Nucleus accumbens (tissue), 56 donors: ENCODE measurements around the gene CARM1.
"Not testable (repeated sequence)": the region's sequence is repeated elsewhere in the genome, so short reads cannot be mapped to it uniquely, and the experiment has no call there.

ENCODE experiments used
- DNase-seq, 56 donors: peaks; one replicate each; lab custom pipeline; 2025; lab: John Stamatoyannopoulos, UW

CARM1 gene

DNA sequence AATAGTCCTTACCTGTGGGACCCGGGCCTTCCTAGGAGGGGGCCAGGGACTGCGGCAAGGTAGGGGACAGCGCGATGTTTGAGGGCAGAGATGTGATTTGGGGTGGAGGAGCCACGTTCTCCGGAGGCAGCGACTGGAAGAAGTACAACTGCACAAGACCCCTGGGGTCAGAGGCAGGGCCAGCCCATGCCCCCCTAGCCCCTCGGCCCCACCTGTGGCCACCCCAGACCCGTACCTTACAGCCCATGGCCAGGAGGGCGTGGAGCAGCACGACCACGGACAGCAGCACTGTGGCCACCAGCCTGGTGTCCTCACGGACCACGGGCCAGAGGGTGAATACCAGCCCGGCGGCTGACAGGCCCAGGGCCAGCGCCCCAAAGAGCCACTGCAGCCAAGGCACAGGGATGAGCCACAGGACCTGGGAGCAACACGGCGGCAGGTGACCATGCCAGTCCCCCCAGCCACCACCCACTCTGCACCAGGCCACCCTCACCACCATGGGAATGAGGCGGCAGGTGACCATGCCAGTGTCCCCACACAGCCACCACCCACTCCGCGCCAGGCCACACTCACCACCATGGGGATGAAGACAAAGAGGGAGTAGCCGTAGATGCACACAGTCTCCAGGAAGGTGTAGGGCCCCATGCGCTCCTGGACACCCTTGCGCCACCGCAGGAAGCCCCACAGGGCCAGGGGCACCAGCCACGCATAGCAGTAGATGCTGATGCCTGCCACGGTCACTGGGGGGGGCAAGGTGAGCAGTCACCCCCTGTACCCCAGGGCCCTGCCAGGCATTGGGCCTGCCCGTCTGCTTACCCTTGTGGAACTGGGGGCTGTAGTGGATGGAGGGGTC, 52.1 kb downstream of the CARM1 start:
- DNase-seq, result no peak

DNA sequence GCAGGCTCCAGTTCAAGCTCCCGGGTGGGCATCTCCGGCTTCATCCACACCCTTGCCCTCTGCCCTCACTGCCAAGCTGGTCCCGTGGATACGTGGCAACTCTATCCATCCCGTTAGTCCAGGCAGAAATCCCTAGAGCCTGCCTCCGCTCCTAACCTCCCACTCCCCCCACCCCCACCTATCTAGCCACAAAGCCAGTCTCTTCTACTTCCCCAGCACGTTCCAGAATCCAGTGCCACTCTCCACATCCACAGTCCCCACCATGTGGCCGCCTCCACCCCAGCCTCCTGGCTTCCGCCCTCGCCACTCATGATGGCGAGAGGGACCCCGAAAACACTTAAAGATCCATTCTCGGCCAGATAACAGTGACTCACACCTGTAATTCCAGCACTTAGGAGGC, 53.2 kb downstream of the CARM1 start:
- no peak for DNase-seq

DNA sequence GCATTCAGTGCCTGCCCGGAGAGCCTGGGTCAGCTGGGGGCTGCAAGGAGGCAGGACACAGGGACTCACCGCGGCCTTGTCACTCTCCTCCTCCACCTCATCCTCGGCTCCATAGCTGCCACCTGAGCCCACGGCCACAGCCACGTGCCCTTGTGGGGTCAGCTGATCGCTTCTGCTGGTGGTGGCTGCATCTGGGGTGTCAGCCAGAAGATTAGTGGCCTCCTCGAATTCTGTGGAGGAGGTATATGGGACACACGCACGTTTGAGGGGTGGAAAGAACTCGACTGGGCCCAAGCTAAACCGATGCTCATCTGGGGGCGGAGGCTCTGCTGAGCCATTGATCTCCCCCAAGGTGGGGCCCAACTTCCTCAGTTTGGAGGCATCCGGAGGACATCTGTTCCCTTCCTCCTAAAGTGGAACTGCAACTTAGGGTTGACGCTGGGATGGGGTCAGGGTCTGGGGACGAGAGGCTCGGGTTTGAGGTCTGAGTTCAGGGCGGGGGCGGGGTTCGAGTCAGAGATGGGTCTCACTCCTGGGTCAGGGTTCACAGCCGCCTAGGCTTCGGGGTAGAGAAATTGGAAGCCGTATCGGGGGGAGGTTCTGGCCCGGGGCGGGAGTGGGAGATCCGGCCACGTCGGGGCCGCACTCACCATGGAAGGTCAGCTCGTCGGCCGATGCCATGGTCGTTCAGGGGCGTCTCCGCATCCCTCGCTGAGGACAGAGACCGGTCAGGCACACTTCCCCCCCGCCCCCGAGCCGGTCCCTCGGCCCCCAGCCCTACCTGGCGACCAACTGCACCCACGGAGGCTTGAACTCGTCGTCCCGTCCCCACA, 56.6 kb downstream of the CARM1 start:
- no peak for DNase-seq

GRCh38 chr19:10928563-10929401, 57.4 kb downstream of the CARM1 start, which contains the start of the genes TIMM29 and YIPF2:
Gene TIMM29, plus strand, starts transcription at chr19:10928811. Its CDS starts 12 bp downstream, at chr19:10928823.
Gene YIPF2, minus strand, starts transcription at chr19:10928639. Its CDS starts 229 bp downstream, at chr19:10928410.
- peak; percentile 53 to 99 (median 94) for DNase-seq

GRCh38 chr19:10929402-10929794, 58.0 kb downstream of the CARM1 start:
- no peak for DNase-seq

DNA sequence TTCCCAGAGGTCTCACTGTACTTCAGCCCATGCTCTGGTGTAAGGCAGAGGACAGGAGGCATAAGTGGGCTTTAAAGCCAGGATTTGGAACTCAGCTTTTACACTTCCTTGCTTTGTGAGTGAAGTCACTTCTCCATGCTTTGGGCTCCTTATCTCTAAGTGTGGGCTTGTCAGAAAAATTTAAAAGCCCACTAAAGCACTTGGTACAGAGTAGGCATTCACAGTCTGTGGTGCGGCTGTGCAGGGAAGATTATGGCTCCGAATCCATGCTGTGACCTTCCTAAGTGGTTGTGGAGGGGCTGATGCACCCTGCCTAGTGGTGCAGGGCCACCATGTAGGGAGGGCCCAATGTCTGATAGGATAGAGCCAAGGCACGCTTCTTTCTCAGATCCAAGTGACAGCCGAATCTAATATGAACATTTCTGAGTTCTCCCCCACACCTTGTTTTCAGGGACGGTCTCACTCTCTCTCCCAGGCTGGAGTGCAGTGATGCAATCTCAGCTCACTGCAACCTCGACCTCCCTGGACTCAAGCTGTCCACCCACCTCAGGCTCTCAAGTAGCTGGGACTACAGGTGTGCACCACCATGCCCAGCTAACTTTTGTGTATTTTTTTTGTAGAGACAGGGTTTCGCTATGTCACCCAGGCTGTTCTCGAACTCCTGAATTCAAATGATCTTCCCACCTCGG, 64.2 kb downstream of the CARM1 start:
- DNase-seq, result no peak

DNA sequence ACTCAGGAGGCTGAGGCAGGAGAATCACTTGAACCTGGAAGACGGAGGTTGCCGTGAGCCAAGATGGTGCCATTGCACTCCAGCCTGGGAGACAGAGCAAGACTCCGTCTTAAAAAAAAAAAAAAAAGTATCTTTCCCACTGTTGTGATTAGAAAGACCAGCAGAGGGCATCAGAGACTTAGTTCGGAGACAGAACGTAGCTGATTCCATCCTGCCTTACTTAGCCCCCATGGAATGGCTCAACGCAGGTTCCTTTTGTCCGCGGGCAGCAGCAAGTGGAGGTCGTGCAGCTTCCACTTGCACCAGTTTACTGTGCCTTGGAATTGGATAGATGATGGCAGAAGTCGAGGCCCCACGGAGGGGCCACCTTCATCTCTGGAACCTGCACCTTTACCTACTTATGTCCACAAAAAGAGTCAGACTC, 65.3 kb downstream of the CARM1 start:
- DNase-seq, result peak in 14 of 56 donors; percentile 5 to 45 (median 17)

GRCh38 chr19:10941649-10942048, 70.3 kb downstream of the CARM1 start:
- DNase-seq, result not testable (repeated sequence)

DNA sequence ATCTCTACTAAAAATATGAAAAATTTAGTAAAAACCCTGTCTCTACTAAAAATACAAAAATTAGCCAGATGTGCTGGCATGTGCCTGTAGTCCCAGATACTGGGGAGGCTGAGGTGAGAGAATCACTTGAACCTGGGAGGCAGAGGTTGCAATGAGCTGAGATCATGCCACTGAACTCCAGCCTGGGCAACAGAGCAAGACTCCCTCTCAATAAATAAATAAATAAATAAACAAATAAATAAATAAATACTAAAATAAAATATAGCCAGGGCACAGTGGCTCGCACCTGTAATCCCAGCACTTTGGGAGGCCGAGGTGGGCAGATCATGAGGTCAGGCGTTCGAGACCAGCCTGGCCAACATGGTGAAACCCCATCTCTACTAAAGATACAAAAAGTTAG, 72.1 kb downstream of the CARM1 start:
- DNase-seq, result not testable (repeated sequence)

GRCh38 chr19:10945264-10945663, 73.9 kb downstream of the CARM1 start:
- DNase-seq, result no peak

DNA sequence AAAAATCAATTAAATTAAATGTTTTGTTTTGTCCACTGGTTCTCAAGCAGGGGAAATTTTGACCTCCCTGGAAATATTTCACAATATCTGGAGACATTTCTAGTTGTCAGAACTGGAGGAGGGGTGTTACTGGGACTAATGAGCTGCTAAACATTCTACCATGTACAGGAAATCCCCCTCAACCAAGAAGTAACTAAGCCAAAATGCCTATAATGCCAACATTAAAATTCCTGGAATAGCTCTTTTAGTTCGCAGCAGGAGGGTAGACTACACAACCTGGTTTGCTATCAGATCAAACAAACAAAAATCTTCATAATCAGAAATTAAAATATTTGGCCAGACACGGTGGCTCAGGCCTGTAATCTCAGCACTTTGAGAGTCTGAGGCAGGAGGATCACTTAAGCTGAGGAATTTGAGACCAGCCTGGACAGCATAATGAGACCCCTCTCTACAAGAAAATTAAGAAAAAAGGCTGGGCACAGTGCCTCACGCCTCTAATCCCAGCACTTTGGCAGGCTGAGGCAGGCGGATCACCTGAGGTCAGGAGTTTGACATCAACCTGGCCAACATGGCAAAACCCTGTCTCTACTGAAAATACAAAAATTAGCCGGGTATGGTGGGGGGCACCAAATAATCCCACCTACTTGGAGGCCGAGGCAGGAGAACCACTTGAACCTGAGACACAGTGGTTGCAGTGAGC, 75.8 kb downstream of the CARM1 start:
- DNase-seq, result no peak

- DNase-seq, result no peak
Observed at GRCh38 chr19:10952809-10953208, 81.5 kb downstream of the CARM1 start.

GRCh38 chr19:10959277-10959968, 88.1 kb downstream of the CARM1 start:
- DNase-seq, result not testable (repeated sequence)

- peak in 55 of 56 donors; percentile 56 to 98 (median 91) for DNase-seq
Observed at GRCh38 chr19:10960314-10961072, 89.1 kb downstream of the CARM1 start, which contains the start of gene SMARCA4. Gene SMARCA4, plus strand, starts transcription at chr19:10961030. Its CDS starts 23,122 bp downstream, at chr19:10984152.

- peak in 41 of 56 donors; percentile 13 to 87 (median 66) for DNase-seq
Observed at GRCh38 chr19:10961073-10961860, 89.9 kb downstream of the CARM1 start.

- DNase-seq, result no peak
Observed at GRCh38 chr19:10962863-10963262, 91.5 kb downstream of the CARM1 start.

DNA sequence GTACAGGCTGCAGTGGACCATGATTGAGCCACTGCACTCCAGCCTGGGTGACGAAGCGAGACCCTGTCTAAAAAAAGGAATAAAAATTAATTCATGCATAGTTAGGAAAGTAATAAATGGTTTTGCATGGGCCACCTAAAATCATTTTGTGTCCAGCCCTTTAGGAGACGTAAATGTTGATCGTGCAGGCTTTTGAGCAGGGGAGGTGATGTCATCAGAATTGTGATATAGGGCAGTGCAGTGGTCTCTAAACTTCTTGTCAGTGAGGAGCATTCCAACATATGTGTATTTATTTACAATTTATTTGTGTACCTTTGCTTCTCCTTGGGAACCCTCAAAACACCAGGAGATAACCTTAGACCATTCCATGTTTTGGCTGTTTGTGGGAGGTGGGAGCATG, 92.5 kb downstream of the CARM1 start:
- DNase-seq, result no peak
